ENCODE results near the gene USP30.

USP30 gene

GRCh38 chr12:109124878-109125648 is 72.7 kb downstream of the USP30 start:
- no peak overlapping the region for H3K27ac Mint-ChIP-seq
- no peaks in the 10 kb centered on the region for H3K9me3 Mint-ChIP-seq
- no peaks in the 10 kb centered on the region for H3K27me3 Mint-ChIP-seq
- DNase-seq: no peak
- no peak overlapping the region for H3K4me3 Mint-ChIP-seq
- H3K4me1 Mint-ChIP-seq: no peaks in the 10 kb centered on the region
- ATAC-seq: no peak

GRCh38 chr12:109125791-109126190 is 73.4 kb downstream of the USP30 start:
- Mint-ChIP-seq H3K4me3 (no peak overlapping the region), H3K4me1 (no peaks in the 10 kb centered on the region), H3K9me3 (no peaks in the 10 kb centered on the region), H3K27me3 (no peaks in the 10 kb centered on the region), H3K27ac (peak overlapping the region in 1 of 2 donors; percentile 59)
- ATAC-seq: no peak
- DNase-seq: no peak

- H3K27ac Mint-ChIP-seq: no peak overlapping the region
- H3K27me3 Mint-ChIP-seq: no peaks in the 10 kb centered on the region
- ATAC-seq: no peak
- DNase-seq: no peak
- no peaks in the 10 kb centered on the region for H3K9me3 Mint-ChIP-seq
- no peak overlapping the region for H3K4me3 Mint-ChIP-seq
- H3K4me1 Mint-ChIP-seq: no peaks in the 10 kb centered on the region
Measured at GRCh38 chr12:109126784-109127183, 74.4 kb downstream of the USP30 start.

GRCh38 chr12:109127533-109128242 is 75.3 kb downstream of the USP30 start:
- no peak for DNase-seq
- no peaks in the 10 kb centered on the region for H3K27me3 Mint-ChIP-seq
- peak overlapping the region in 1 of 2 donors; percentile 85 for H3K27ac Mint-ChIP-seq
- no peaks in the 10 kb centered on the region for H3K9me3 Mint-ChIP-seq
- no peaks in the 10 kb centered on the region for H3K4me1 Mint-ChIP-seq
- ATAC-seq: no peak
- no peak overlapping the region for H3K4me3 Mint-ChIP-seq

- no peaks in the 10 kb centered on the region for H3K27me3 Mint-ChIP-seq
- DNase-seq (no peak), ATAC-seq (no peak)
- H3K4me1 Mint-ChIP-seq: no peaks in the 10 kb centered on the region
- H3K4me3 Mint-ChIP-seq: no peak overlapping the region
- no peak overlapping the region for H3K27ac Mint-ChIP-seq
- H3K9me3 Mint-ChIP-seq: no peaks in the 10 kb centered on the region
Measured at GRCh38 chr12:109130297-109131153, 78.1 kb downstream of the USP30 start.

- no peak for DNase-seq
- Mint-ChIP-seq H3K4me1 (no peaks in the 10 kb centered on the region), H3K27ac (no peak overlapping the region), H3K4me3 (no peak overlapping the region), H3K27me3 (no peaks in the 10 kb centered on the region), H3K9me3 (peaks cover 0 to under 1% of the 10 kb centered on the region in 2 donors)
- ATAC-seq: no peak
Measured at GRCh38 chr12:109131154-109132050, 79.0 kb downstream of the USP30 start.

GRCh38 chr12:109134186-109134917 is 82.0 kb downstream of the USP30 start:
- Mint-ChIP-seq H3K4me1 (no peaks in the 10 kb centered on the region), H3K9me3 (peaks cover 0 to 5% of the 10 kb centered on the region in 2 donors), H3K4me3 (no peak overlapping the region), H3K27ac (no peak overlapping the region), H3K27me3 (peaks cover 4% of the 10 kb centered on the region)
- ATAC-seq: no peak
- DNase-seq: no peak

- Mint-ChIP-seq H3K4me1 (no peaks in the 10 kb centered on the region), H3K27me3 (peaks cover 8% of the 10 kb centered on the region), H3K27ac (peak overlapping the region in 1 of 2 donors; percentile 21), H3K9me3 (peaks cover 0 to 5% of the 10 kb centered on the region in 2 donors), H3K4me3 (no peak overlapping the region)
- no peak for DNase-seq
- ATAC-seq: no peak
Measured at GRCh38 chr12:109137055-109137454, 84.7 kb downstream of the USP30 start.

Measured in stimulated activated naive CD8-positive, alpha-beta T cell treated with anti-CD3 and anti-CD28 coated beads, Interleukin-15, amount 100 ng/mL, for 72 hours (primary cell).